HG03097 (cell line): ENCODE data around the gene NFAT5.
"Not testable (repeated sequence)": the region's sequence is repeated elsewhere in the genome, so short reads cannot be mapped to it uniquely, and the experiment has no call there.

Experiments used
- ATAC-seq: cut with Tn5 transposase; IDR thresholded peaks from one replicate; pipeline ENCODE4 v1.9.1; 2021; ENCODE audit not compliant: unreplicated experiment, low FRiP score

NFAT5 gene

DNA sequence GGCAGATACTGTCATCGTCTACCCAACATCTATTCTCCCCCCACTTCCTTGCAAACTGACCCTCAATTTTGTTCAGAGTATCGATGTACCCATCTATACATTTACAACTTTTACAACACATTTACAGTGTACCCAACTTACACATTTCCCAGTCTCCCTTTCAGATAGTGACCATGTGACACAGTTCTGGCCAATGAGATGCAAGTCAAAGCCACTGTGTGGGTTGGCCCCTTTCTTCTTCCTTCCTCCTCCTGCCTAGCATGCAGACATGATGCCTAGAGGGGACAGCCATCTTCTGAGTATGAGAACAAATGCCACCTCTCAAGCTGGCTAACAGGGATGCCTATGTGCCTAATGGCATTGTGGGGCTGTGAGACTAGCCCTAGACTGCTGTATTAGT lies 11.3 kb upstream of the NFAT5 start:
- ATAC-seq = no peak

DNA sequence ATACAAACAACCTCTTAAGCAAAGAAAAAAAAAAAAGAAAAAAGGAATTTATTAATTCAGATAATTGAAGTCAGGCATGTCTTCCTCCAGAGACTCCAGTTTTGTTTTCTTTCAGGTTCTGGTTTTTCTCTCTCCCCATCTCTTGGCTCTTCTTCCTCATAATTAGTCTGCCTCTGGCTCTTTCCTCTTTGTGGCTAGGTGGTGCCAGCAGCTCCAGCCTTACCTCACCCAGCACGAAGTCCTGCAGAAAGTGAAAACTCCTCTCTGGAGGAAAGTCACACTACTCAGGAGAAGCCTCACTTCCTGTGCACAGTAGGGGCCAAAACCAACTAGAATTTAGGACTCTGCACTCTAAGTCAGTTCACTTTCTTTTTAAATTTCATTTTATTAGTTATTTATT lies 10.3 kb upstream of the NFAT5 start:
- ATAC-seq = no peak

- ATAC-seq = no peak
Measured at GRCh38 chr16:69555867-69556266, 9.9 kb upstream of the NFAT5 start.

DNA sequence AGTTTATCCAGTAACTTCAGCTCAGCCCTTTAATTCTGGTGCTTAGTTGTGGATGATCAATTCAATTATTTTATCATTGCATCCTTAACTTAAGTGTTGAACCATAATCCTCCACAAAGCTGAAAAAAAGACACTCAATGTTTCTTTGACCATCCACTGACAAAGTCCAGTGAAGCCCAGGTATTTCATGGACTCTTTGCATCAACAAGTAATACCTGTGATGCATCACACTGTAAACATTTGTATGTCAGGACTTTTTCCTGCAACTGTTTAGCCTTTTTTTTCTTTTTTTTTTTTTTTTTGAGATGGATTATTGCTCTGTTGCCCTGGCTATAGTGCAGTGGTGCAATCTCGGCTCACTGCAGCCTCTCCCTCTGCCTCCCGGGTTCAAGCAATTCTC lies 6.6 kb upstream of the NFAT5 start:
- no peak for ATAC-seq

GRCh38 chr16:69561367-69561766 lies 4.4 kb upstream of the NFAT5 start:
- ATAC-seq = not testable (repeated sequence)

- ATAC-seq = no peak
Measured at GRCh38 chr16:69561901-69562300, 3.9 kb upstream of the NFAT5 start.

GRCh38 chr16:69562813-69563212 lies 3.0 kb upstream of the NFAT5 start:
- ATAC-seq = no peak

- ATAC-seq = peak; percentile 43
Measured at GRCh38 chr16:69563605-69564580, 1.9 kb upstream of the NFAT5 start.

DNA sequence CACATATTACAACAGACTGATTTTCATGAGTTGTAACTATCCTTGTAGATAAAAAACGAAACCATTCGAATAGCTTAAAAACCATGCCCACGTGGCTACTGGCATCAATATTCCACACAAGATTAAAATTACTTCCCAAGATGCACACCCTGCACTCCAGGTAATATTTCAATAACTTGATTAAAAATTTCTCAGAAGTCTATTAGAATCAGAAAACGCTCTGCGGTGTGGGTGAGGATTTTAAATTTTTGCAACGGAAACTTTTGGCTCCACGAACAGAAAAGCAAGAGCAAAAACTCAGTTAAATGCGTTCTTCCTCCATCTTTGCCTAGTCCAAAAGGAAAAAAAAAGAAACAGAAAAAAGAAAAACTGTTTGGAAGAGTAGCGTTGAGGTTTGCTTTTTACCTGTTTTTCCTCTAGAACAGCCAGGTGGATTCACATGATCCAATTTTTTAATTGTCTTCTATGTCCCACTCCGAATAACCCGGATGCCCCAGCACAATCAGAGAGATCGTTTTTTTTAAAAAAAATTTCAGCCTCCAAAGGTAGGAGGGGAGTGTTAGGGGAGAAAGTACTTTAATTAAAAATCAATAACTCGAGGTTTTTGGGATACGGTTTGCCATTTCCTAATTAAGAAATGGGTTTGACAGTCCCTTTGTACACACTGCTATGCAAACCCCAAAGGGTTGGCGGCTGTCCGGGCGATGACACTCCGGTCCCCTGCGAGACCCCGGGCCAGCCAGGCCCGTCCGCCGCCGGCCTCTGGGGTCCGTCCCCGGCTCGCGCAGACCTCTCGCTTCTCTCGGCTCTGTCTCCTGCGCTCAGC lies 708 bp upstream of the NFAT5 start:
- ATAC-seq = peak; percentile 16

DNA sequence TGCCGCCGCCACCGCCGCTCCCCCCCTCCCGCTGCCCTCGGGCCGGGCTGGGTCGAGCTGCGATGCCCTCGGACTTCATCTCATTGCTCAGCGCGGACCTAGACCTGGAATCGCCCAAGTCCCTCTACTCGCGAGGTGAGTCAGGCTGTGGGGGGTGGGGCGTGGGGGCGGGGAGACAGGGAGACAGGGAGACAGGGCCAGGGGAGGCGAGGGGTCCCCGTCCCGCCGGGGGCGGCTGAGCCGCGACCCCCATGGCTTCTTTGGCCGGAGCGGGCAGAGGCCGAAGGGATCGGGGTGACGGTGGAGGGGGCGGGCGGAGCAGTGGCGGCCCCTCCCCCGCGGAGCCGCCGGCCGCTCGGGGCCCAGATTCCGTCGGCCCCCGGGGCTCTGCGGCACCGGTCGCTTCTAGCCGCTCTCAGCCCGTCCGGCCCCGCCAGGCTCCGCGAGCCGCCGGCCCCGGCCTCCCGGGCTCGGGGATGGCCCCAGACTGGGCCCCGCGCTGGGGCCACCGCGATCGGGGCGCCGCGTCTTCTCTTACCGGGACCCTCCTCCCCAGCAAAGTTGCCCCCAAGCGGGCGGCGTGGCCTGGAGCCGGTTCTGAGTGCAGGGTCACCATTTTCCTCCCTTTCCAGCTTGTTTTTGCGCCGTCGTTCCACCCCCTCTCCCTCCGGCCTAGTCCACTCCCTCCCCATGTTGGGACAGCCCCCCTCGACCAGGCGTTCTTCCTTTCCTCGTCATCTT lies 644 bp downstream of the NFAT5 start:
- ATAC-seq = peak; percentile 16

GRCh38 chr16:69566981-69567680 lies 1.4 kb downstream of the NFAT5 start:
- ATAC-seq = no peak

DNA sequence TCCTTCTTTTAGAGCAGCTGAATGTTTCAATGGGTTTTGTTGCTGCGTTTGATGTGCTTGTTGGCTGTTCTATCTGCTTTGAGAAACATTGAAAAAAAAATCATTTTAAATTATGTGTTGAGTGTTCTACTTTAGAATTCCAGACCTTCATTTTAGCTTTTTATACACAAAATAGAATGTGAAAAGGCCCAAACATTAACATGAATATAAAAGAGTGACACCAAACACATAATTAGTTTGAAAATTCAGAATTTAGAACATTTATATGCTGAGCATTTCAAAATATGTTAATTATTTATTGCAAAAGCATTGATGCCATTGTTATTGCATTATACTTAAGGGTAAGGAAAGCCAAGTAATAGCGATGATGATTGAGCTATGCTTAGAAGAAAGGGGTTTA lies 2.9 kb downstream of the NFAT5 start:
- no peak for ATAC-seq

DNA sequence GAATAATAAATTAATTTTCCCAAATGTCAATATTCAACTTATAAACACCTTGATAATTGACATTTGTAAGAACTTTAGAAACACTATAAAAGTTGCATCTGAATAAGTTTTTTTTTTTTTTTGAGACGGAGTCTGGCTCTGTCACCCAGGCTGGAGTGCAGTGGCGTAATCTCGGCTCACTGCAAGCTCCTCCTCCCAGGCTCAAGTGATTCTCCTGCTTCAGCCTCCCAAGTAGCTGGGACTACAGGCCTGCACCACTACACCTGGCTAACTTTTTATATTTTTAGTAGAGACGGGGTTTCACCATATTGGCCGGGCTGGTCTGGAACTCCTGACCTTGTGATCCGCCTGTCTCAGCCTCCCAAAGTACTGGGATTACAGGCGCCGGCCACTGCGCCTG lies 13.0 kb downstream of the NFAT5 start:
- ATAC-seq = not testable (repeated sequence)

GRCh38 chr16:69579783-69580481 lies 14.2 kb downstream of the NFAT5 start:
- no peak for ATAC-seq

- no peak for ATAC-seq
Measured at GRCh38 chr16:69581297-69581696, 15.5 kb downstream of the NFAT5 start.

DNA sequence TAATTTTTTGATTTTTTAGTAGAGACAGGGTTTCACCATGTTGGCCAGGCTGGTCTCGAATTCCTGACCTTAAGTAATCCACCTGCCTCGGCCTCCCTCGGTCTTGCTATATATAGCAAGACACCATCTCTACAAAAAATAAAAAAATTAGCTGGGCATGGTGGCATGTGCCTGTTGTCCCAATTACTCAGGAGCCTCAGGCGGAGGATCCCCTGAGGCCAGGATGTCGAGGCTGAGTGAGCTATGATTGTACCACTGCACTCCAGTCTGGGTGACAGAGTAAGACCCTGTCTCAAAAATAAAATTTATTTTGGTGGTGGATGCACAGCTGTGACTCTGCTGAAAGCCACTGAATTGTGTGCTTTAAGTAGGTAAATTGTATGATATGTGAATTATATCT lies 18.7 kb downstream of the NFAT5 start:
- not testable (repeated sequence) for ATAC-seq

DNA sequence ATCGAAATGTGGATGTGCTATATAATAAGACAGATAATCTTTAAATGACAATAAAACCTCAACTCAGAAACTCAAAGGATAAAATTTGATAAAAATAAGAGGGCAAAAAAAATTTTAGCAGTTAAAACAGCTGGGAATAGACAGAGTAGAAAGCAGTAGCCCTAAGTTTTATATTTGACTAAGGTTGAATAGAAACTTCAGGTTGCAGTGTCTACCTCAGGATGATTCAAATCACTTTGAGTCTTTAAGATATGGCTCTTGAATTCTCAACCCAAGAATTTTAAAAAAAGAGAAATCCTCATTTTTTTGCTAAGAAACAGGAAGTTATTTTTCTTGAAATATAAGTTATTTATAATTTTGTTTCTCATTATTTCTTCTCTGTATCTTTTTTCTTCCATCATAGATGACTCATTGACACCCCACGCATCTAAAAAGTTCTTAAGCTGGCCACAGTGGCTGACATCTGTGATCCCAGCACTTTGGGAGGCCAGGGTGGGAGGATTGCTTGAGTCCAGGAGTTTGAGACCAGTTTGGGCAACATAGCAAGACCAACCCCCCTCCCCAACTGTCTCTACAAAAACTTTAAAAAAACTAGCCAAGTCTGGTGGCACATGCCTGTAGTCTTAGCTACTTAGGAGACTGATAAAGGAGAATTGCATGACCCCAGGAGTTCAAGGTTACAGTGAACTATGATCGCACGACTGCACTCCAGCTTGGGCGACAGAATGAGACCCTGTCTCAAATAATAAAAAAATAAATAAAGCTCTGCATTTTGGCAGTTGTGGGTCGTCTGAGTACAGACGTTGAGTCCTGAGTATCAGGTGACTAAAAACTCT lies 23.9 kb downstream of the NFAT5 start:
- ATAC-seq = no peak

DNA sequence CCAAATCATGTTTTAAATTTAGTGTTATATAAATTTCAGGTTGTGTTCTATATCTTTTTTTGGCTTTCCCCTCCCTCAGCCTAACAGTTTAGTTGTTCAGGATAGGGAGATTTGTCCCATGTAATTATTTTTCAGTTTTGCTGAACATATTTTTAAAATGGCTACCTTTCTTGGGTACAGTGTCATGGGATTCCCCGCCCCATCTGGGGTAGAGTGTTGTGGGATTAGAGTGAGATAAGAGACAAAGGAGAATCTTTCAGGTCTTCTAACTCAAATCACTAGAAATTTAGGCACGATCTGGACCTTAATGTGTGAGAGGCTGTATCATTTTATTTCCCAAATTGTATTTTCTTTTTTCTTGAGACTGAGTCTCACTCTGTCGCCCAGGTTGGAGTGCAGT lies 24.8 kb downstream of the NFAT5 start:
- ATAC-seq = no peak

- ATAC-seq = no peak
Measured at GRCh38 chr16:69593751-69594255, 28.0 kb downstream of the NFAT5 start.
